Ramos (cell line): ENCODE measurements around the gene DLG1.

Experiments
- in situ Hi-C: fragments of 300-500 bp; cut with MboI; formaldehyde crosslinking; loops from one replicate; pipeline ENCODE4 v1.14.3; 2022; ENCODE audit warnings: low sequenced_read_pairs; ENCODE audit not compliant: unreplicated experiment

Gene DLG1

DNA sequence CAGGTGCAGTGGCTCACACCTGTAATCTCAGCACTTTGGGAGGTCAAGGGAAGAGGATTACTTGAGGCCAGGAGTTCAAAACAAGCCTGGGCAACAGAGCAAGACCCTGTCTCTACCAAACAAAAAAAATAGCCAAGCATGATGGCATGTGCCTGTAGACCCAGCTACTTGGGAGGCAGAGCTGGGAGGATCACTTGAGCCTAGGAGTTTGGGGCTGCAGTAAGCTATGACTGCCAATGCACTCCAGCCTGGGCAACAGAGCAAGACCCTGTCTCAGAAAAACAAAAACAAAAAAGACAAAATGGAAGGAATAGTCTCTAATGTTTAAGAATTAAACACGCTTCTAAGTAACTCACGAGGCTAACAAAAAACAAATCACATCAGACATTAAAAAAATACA is 106.5 kb downstream of the DLG1 start:
- in situ Hi-C loops, result loop anchor here (25.0 kb wide), 1 partner anchor 180 kb away; no protein-coding TSS in a partner anchor

DNA sequence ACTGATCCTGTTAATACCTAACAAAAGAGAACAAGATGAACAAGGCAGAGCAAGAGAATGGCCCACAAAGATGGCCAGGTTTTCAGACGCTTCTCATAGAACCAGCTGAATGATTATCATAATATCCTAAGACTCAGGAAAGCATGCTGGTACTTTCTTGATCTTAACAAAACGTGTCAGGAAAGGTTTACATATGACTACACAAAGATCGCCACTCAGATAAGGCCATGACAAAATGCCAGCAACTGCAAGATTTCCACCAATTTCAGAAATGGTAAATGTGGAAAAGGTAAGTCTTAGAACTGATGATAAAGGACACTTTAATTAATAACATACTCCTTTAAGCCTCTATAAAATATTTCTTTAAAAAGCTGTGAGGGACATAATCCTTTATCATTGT is 108.8 kb downstream of the DLG1 start:
- in situ Hi-C loops, result loop anchor here (25.0 kb wide), 1 partner anchor 177 kb away; no protein-coding TSS in a partner anchor

DNA sequence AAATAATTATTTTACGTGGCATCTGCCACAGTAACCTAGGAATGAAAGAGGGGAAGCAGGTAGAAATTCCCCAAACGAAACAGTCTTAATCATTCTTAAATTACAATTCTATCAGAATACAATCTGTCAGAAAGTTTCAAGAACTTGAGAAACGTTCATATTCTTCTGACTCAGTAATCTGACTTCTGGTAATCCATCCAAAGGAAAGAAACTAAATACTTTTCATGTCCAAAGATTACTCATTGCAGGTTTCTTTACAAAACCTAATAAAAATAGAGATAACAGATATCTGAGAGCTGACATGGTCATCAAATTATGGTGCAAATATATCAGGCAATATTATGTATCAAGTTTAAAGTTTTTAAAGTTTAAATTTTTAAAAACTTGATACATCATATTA is 109.4 kb downstream of the DLG1 start:
- in situ Hi-C loops, result loop anchor here (25.0 kb wide), 1 partner anchor 177 kb away; no protein-coding TSS in a partner anchor

DNA sequence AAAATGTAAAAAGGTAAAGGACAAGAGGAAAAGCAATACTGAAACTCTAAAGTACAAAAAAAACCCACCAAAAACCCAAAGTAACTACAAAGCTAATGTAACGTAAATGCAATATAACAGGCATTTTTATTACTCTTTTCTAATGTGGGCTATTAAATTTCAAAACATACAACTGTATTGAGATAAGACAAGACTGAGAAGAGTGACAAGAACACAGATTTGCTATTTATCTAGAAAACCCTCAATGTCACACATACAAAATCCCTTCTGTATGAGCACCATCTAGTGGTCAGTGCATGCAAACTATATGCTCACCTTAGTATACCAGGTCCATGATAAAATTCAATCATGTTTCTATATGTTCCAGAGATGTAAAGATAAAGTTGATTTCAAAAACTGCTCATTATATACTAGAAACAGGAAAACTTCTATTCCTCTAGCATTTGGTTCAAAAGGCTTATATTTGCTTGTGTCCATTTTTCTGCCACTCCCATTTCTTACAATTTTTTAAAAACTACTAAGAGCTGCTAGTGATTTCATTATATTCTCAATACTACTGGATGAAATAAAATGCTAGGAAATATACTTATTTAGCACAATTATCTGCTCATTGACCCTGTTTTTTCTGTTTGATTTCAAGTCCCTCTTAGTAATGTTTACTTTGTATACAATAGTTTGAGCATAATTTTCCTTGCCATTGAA is 111.4 kb downstream of the DLG1 start:
- in situ Hi-C loops, result loop anchor here (25.0 kb wide), 1 partner anchor 175 kb away; no protein-coding TSS in a partner anchor

DNA sequence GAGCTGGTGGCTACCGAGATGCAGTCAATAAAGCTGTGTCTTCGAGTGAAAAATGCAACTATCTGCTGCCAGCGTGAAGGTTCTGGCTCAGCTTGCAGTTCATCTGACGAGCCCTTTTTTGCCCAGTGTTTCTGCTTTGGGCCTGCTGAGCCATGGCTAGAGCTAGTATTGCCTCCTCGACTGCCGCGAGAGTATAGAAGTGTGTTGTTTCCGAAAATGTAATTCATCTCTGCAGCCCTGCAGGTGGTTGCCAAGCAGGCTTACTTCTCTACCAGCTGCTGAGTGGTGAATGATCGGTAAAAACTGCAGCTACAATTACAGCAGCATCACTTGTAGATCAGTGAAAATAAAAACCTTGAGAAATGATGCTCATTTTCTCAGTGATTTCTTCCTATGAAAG is 114.8 kb downstream of the DLG1 start:
- in situ Hi-C loops, result loop anchor here (25.0 kb wide), 1 partner anchor 171 kb away; no protein-coding TSS in a partner anchor

DNA sequence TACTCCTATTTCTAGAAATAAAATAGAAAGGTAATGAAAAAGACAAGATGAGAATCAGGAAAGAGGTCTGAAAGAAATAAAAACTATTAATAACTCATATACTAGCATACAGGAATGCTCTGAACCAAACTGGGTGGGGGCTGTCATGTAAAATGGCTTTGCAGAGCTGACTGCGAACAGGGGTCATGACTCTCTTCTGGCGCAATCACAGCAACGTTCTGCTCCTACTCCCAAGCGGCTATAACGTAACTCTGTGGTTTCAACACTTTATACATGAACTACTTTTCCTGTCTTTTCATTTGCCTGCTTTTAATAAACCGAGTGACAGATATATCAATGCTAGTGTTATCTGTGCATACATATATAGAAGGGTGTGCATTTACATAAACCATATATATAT is 116.7 kb downstream of the DLG1 start:
- in situ Hi-C loops, result loop anchor here (25.0 kb wide), 1 partner anchor 169 kb away; no protein-coding TSS in a partner anchor

DNA sequence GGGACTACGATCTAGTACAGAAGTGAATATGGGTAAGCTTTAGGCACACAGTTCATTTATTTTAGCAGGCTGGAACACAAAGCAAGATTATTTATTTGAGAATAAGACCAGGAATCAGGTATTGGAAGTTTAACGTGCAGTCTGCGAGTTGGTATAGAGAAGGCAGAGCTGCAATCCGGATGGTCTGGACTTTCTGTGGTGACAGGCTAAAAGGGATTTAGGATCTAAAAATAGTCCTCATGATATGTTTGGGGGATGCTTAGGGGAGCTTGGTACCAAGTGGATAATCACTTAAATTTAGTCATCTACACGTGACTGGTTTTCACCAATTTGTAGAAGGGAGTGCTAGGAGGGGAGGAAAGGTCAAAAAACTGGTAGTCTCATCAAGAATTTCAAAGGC is 119.4 kb downstream of the DLG1 start:
- in situ Hi-C loops, result loop anchor here (25.0 kb wide), 1 partner anchor 167 kb away; no protein-coding TSS in a partner anchor

DNA sequence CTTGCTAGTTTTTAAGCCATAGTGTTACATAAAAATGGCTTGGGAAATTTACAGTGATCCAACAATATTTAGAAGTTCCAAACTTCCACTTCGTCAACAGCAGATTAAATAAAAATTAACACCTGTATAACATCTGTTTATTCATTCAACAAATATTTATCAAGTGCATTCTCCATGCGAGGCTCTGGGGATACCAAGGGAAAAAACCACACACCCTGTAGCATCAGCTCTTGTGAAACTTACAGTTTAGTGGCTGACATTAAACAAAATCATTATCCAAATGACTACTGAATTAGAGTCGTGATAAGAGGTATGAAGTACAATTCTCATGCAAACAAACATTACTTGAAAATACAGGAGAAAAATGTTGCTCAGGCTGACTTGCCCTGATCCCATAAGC is 122.9 kb downstream of the DLG1 start:
- in situ Hi-C loops, result loop anchor here (25.0 kb wide), 1 partner anchor 163 kb away; no protein-coding TSS in a partner anchor

DNA sequence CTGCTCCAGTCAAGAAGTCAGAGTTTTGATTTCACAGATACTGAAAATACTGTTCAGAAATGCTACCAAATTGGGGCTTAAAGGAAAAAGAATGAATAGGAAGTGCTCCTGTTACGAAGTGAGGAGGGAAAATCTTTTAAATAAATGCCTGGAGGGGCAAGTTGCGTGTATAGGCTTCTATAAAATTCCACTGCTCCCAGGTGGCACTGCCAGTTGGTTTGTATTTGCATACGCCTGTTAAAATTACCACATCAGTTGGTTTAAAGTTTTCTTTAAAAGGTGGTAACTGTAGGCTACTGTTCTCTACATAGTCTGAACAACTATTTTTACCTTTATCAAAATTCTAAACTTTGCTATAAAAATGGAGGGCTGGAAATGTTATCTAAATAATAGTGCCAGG is 123.5 kb downstream of the DLG1 start:
- in situ Hi-C loops, result loop anchor here (25.0 kb wide), 1 partner anchor 163 kb away; no protein-coding TSS in a partner anchor

DNA sequence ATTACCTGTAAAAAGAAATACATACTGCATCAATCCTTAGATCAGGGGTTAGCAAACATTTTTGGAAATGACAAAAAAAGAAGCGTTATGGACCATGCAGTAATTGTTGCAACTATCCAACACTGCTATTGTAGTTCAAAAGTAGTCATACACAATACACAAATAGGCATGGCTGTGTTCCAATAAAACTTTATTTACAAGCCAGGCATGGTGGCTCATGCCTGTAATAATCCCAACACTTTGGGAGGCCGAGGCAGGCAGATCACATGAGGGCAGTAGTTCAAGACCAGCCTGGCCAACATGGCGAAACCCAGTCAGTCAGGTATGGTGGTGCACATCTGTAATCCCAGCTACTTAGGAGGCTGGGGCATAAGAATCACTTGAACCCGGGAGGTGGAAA is 124.8 kb downstream of the DLG1 start:
- in situ Hi-C loops, result no loop called here

DNA sequence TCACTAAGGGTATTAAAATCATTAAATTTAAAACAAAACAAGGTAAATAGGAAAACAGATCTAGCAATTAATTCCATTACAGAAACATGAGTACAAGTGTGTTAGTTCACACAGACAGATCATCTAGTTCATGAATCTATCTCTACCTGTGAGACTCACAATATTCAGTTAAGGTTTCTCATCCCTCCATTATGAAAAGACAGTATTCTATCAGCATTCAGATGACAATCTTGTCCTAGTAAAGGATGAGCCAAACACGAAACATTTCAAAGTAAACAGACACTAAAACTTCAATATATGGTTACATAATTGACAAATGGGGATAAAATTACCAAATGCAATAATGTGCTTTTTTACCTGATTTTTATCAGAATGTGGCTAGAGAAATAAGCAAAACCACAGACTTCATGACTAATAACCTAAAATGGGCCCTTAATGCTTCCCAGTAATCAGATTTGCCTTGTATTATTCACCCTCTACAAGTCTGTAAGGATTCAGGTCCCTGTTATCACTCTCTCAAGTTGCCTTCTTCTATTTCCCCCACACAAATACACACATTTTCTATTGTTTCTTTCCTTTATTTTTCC is 126.8 kb downstream of the DLG1 start:
- in situ Hi-C loops, result no loop called here

DNA sequence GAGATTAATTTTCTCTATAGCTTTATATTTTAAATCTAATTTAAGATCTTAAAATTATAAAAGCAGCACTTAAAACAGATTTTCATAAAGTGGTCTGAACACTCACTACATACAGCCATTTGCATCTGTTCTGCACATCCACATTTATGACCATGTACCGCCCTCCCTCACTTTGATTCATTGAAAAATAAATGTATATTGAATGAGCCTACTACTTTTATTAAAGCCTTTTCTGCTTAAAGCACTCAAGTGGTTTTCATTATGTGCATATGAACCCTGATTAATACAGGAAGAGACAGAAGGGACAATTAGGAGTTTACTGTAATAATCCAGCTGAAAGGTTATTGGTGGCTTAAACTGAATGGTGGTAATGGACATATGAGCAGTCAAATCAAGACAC is 129.4 kb downstream of the DLG1 start:
- in situ Hi-C loops, result no loop called here

DNA sequence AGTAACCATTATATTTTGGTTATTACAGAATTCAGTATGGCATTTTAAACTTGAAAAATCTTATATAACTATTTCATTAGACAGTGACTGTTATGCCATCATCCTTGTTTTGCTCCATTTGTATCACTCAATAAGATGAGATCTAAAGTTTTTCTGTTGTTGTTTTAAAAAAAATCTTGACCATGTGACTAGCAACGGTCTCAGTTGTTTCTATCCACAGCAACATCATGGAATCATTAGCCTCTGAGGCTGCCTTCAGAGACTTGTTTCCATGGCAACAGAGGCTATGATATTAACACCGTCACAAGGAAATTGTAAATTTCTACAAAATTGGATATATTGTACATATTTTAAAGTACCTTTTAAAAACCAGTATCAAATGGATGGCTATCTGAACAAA is 129.8 kb downstream of the DLG1 start:
- in situ Hi-C loops, result no loop called here

DNA sequence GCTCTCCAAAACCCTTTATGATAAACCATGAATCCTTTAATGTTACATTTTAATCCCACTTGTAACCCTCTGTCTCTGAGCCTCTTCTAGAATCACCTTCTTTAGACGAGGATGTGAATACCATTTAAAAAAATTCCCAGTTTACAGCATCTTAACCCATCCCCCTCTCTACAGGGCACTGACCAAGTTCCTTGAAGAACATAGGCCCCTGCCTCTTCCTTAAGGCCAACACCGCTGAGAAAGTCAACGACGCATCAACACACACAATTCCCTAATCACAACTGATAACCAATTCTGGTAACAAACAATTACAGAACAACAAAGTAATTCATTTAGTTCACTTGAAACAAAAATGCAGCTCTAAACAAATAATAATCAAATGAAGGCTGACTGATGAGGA is 130.3 kb downstream of the DLG1 start:
- in situ Hi-C loops, result no loop called here

DNA sequence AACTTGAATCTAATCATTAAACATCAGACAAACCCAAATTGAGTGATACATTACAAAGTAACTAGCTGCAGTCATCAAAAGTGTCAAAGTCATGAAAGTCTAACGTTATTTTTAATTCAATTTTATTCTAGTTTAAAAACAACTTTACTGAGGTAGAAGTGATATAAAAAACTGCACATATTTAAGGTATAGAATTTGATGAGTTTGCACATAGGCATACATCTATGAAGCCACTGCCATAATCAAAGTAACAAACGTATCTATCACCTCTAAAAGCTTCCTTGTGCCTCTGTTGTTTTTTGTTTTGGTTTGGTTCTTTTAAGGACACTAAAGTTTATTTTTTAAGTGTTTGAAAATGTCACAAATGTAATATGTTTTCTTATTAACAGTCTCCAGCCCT is 130.9 kb downstream of the DLG1 start:
- in situ Hi-C loops, result no loop called here

DNA sequence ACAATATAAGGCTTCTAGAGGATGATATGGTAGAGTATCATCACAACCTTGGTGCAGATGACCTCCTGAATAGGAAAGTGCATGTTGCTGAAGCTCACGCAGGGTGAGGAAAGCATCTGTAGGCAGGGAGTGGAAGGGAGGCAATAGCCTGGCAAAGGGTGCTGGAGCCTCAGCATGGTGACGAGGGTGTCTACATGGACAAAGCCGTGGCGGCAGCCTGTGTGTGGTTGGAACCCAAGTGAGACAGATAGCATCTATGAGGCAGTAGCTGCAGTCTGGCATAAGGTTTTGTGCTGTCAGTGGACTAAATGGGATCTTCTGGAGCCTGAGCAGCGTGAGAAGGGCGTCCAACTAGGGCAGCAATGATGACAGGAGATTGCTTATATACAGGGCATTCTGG is 132.5 kb downstream of the DLG1 start:
- in situ Hi-C loops, result no loop called here

DNA sequence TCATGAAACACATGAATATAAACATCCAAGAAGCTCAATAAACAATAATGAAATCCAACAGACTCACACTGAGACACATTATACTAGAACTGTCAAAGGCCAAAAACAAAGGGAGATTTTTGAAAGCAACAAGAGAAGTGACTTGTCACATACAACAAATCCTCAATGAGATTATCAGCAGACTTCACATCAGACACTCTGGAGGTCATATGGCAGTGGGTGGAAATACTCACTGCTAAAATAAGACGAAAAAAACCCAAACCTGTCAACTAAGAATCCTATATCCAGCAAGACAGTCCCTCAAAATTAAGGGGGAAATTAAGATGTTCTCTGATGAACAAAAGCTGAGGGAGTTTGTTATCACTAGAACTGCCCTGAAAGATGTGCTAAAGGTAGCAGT is 143.4 kb downstream of the DLG1 start:
- in situ Hi-C loops, result no loop called here

DNA sequence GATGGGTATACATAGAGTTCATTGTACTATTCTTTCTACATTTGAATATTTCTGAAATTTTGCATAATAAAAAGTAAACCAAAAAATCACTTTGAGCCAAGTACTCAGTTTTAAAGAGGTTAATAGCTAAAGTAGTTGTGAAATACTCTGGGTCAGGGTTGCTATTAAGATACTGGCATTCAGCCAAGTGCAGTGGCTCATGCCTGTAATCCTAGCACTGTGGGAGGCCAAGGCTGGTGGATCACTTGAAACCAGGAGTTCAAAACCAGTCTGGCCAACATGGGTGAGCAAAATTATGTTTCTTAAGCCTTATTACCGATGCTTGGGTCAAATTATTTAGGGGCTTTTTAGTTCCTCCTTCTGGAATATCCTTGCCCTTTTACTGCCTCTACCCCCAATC is 146.8 kb downstream of the DLG1 start:
- in situ Hi-C loops, result no loop called here

DNA sequence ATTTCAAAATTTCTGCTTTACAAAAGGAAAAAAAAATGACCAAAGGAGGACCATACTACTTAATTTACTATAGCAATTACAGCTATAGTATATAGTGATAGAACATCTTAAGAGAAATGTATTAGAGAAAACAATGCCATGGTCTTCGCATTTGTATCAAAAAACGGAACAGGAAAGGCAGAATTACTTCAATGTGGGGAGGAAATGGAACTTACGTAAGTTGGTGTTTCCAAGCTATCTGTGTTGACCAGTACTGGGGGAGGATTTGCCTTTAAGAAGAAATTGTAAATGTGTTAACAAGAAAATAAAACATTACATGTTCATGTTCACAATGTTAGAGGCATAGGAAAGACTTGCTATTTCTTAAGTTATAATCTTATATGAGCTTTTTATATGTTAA is 148.9 kb downstream of the DLG1 start:
- in situ Hi-C loops, result no loop called here

DNA sequence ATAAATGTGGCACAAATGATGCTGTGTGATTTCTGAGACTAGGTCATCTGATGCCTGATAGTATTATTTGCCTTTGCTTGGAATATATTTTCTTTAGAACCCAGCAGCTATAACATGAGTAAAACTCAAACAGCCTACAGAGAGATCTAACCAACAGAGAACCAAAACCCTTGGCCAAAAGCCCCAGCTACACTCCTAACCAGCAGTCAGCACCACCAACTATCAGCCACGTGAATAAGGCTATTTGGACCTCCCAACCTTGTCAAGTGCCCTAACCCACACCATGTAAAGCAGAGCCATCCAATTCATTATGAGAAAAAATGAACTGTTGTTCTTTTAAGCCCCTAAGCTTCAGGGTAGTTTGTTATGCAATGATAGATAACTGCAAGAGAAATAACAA is 154.2 kb downstream of the DLG1 start:
- in situ Hi-C loops, result no loop called here

DNA sequence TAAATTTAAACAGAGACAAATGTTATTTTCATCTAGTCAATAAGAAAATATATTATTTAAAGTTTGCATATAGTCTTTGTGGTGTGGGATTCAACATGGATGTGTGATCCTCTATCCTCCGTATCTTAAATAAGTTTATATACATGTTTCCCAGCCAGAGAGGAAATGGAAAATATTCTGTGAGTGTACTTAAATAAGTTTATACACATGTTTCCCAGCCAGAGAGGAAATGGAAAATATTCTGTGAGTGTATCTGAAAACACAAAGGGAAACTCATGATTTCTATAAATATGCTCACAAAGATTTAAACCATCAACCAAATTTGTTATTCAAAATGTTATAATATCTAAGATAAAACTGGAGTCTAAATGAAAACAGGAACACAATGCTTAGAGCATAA is 158.8 kb downstream of the DLG1 start:
- in situ Hi-C loops, result no loop called here

DNA sequence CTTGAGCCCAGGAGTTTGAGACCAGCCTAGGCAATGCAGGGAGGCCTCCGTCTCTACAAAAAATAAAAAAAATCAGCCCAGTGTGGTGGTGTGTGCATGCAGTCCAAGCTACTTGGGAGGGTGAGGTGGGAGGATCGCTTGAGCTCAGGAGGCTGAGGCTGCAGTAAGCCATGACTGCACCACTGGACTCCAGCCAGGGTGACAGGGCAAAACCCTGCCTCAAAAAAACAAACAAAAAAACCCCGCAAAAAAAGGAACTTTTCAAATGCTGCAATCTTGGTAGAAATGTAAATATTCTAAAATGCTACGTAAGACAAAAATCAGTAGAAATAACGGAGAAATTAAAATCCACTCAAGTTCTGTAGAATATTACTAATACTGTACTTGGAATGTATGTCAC is 160.7 kb downstream of the DLG1 start:
- in situ Hi-C loops, result no loop called here
